Left ventricle myocardium inferior (tissue), 1 donor: Measurements from ENCODE around the gene TRMT61A. TPM values are rescaled to one million over a fixed set of nuclear protein-coding genes. Genes with fewer than 3 reads are reported as not detected.

ENCODE experiments used
- DNase-seq: peaks from one replicate; pipeline ENCODE4 v3.0.0-alpha.2; 2020
- H3K27ac ChIP-seq: fragments of 200-600 bp; replicated peaks from 2 replicates; pipeline ENCODE4 v1.8.0; 2021
- H3K27me3 ChIP-seq: fragments of 200-600 bp; 2 replicates; pipeline ENCODE4 v1.8.0; 2021; ENCODE audit warnings: low read depth
- H3K36me3 ChIP-seq: fragments of 200-600 bp; 2 replicates; pipeline ENCODE4 v1.8.0; 2021
- H3K4me1 ChIP-seq: fragments of 200-600 bp; 2 replicates; pipeline ENCODE4 v1.8.0; 2021
- H3K4me3 ChIP-seq: fragments of 200-600 bp; 2 replicates; pipeline ENCODE4 v1.8.0; 2021; ENCODE audit warnings: mild to moderate bottlenecking, moderate library complexity
- H3K9me3 ChIP-seq: fragments of 200-600 bp; replicated peaks from 2 replicates; pipeline ENCODE4 v1.8.0; 2021
- CTCF ChIP-seq: fragments of 200-600 bp; IDR thresholded peaks from 2 replicates; pipeline ENCODE4 v1.8.0; 2021; ENCODE audit warnings: antibody characterized with exemption, mild to moderate bottlenecking, borderline replicate concordance
- intact Hi-C: fragments of 100-400 bp; cut with micrococcal nuclease; formaldehyde crosslinking; loops from one replicate; pipeline ENCODE4 v1.11.0; 2022
- total RNA-seq: library from RNA; stranded (reverse); fragmentation: NEBNext Ultra II Directional; extraction: Animal tissue kit (Norgen Biotek cat#: 25700); gene quantifications from one replicate; pipeline ENCODE4 v1.2.1, GENCODE V29; 2021
- donor health status: DM: no; HTN: yes; CAD: no; lungs with severe emphysema.

The TRMT61A gene
- total RNA-seq, 1 donor from 2014 or later = 5.9 TPM

GRCh38 chr14:103519043-103519836 is 9.8 kb upstream of the TRMT61A start:
- Histone ChIP-seq H3K4me3 (no peak overlapping the region), H3K4me1 (peaks cover 86% of the 10 kb centered on the region)

GRCh38 chr14:103519837-103520212 is 9.2 kb upstream of the TRMT61A start:
- peak; percentile 40 for DNase-seq
- no peak for TF ChIP-seq CTCF
- Histone ChIP-seq H3K27ac (peak overlapping the region; percentile 89), H3K9me3 (no peaks in the 10 kb centered on the region), H3K36me3 (no peaks in the 10 kb centered on the region), H3K4me1 (peaks cover 91% of the 10 kb centered on the region), H3K4me3 (no peak overlapping the region), H3K27me3 (no peaks in the 10 kb centered on the region)
- intact Hi-C loops = loop anchor here (2.0 kb wide), 1 partner anchor 27 kb away; no protein-coding TSS in a partner anchor

More at GRCh38 chr14:103519043-103519836, 9.8 kb upstream of the TRMT61A start:
- Histone ChIP-seq H3K27me3 (no peaks in the 10 kb centered on the region), H3K27ac (peak overlapping the region; percentile 89), H3K9me3 (no peaks in the 10 kb centered on the region), H3K36me3 (no peaks in the 10 kb centered on the region)
- peak; percentile 19 for DNase-seq
- TF ChIP-seq CTCF = no peak
- intact Hi-C loops = loop anchor here (2.0 kb wide), 1 partner anchor 28 kb away; no protein-coding TSS in a partner anchor

GRCh38 chr14:103520269-103520656 is 8.7 kb upstream of the TRMT61A start:
- intact Hi-C loops = no loop called here
- Histone ChIP-seq H3K4me3 (peak overlapping the region; percentile 68), H3K36me3 (no peaks in the 10 kb centered on the region), H3K9me3 (no peaks in the 10 kb centered on the region), H3K27me3 (no peaks in the 10 kb centered on the region), H3K27ac (peak overlapping the region; percentile 89), H3K4me1 (peaks cover 91% of the 10 kb centered on the region)
- no peak for TF ChIP-seq CTCF
- no peak for DNase-seq

- peak; percentile 68 for TF ChIP-seq CTCF
- intact Hi-C loops = no loop called here
- peak overlapping the region; percentile 89 for H3K27ac ChIP-seq
- no peaks in the 10 kb centered on the region for H3K36me3 ChIP-seq
- peak; percentile 85 for DNase-seq
- no peaks in the 10 kb centered on the region for H3K27me3 ChIP-seq
- peaks cover 94% of the 10 kb centered on the region for H3K4me1 ChIP-seq
- peak overlapping the region; percentile 68 for H3K4me3 ChIP-seq
- no peaks in the 10 kb centered on the region for H3K9me3 ChIP-seq
These were observed 8.1 kb upstream of the TRMT61A start for GRCh38 chr14:103520657-103521437.

GRCh38 chr14:103521438-103521950 is 7.5 kb upstream of the TRMT61A start:
- peak overlapping the region; percentile 89 for H3K27ac ChIP-seq
- no peaks in the 10 kb centered on the region for H3K9me3 ChIP-seq
- no peak for TF ChIP-seq CTCF
- intact Hi-C loops = no loop called here
- peak overlapping the region; percentile 68 for H3K4me3 ChIP-seq
- peak; percentile 63 for DNase-seq
- H3K36me3 ChIP-seq = no peaks in the 10 kb centered on the region
- H3K27me3 ChIP-seq = no peaks in the 10 kb centered on the region
- peaks cover 94% of the 10 kb centered on the region for H3K4me1 ChIP-seq
